H1 (cell line): ENCODE measurements around the gene RGS6. TPM values are rescaled to one million over a fixed set of nuclear protein-coding genes. Genes with fewer than 3 reads are reported as not detected.

Experiments used
- CHD7 ChIP-seq: fragments of 300-600 bp; sonication (generic); IDR thresholded peaks from 2 replicates; pipeline ENCODE4 v1.7.1; 2012; ENCODE audit warnings: low read length, moderate library complexity, mild to moderate bottlenecking, inconsistent platforms; ENCODE audit not compliant: insufficient replicate concordance
- RNF2 ChIP-seq: fragments of 200-900, 300-1000 bp; sonication (generic); IDR thresholded peaks from 2 replicates; pipeline ENCODE4 v1.7.1; 2016; ENCODE audit warnings: borderline replicate concordance, low read depth, mild to moderate bottlenecking, antibody characterized with exemption, low read length; ENCODE audit not compliant: poor library complexity, severe bottlenecking; ENCODE audit errors: missing control alignments
- SIX5 ChIP-seq: IDR thresholded peaks from 2 replicates; pipeline ENCODE4 v1.6.1; 2011; ENCODE audit warnings: mild to moderate bottlenecking, low read depth, low read length
- polyA plus RNA-seq, 7 experiments: library from polyadenylated mRNA; depleted of rRNA in 3 of 7; stranded (reverse) in 5 of 7; unstranded in 2 of 7; fragments of >200 nt in 5 of 7; fragments of 200-250 nt in 2 of 7; gene quantifications; 1 replicate in 5 of 7; 2 replicates in 1 of 7; 4 replicates in 1 of 7; pipeline versions ENCODE4 v1.2.1 to v1.2.3, GENCODE V29; 2011 to 2013; ENCODE audit warnings: missing spikeins in 2 of 7, mixed read lengths in 2 of 7
- total RNA-seq: library from RNA; stranded (reverse); fragmentation: NEBNext Ultra II Directional; extraction: Animal tissue kit (Norgen Biotek cat#: 25700); gene quantifications from 2 replicates; pipeline ENCODE4 v1.2.1, GENCODE V29; 2021

Gene RGS6
- total and polyA plus RNA-seq, 2 of the 8 experiments (the other 6 are each of a cell fraction or from before 2014, with no cell fraction given) = 0.26 to 1.1 TPM

GRCh38 chr14:72341237-72341636 lies 409.0 kb downstream of the RGS6 start (continued):
- TF ChIP-seq CHD7 (no peak), RNF2 (no peak), SIX5 (no peak)
- TF ChIP-seq, all 59 proteins: peak for 0
